ENCODE measurements around the gene MYEF2. TPM values are rescaled to one million over a fixed set of nuclear protein-coding genes. Genes with fewer than 3 reads are reported as not detected.

MYEF2 gene
- total RNA-seq, 4 donors from 2014 or later, result 2.6 to 65.3 (median 35.5) TPM

GRCh38 chr15:48096355-48096786 lies 81.7 kb downstream of the MYEF2 start:
- no peak overlapping the region for H3K4me3 ChIP-seq
- H3K9me3 ChIP-seq, result no peaks in the 10 kb centered on the region
- no peak overlapping the region for H3K27ac ChIP-seq
- TF ChIP-seq POLR2A (IDR thresholded peaks at IDR 0.05) (no peak), CTCF (IDR thresholded peaks at IDR 0.05) (no peak)
- no peaks in the 10 kb centered on the region for H3K4me1 ChIP-seq
- no peaks in the 10 kb centered on the region for H3K36me3 ChIP-seq
- DNase-seq, result no peak
- intact Hi-C loops (cut with DNase I; ENCODE audit: low total_unique reads), result no loop called here
- no peaks in the 10 kb centered on the region for H3K27me3 ChIP-seq

DNA sequence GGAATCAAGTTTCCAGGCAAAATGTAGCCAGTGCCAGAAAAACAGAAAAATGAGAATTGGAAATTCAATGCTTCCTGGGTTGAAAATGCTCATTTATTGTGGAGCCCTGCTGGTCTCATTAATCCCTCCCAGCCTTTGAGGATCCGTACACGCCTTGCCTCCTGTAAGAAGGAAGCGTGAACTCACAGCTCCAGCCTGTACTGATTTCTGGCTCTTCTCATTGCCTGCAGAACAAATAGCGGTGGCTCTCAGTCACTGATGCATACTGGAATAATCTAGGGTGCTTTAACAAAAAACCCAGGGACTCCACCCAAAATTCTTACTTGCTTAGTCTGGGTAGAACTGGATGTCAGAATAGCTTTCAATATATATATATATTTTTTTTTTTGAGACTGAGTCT lies 86.6 kb downstream of the MYEF2 start:
- intact Hi-C loops (cut with DNase I; ENCODE audit: low total_unique reads), result no loop called here
- Histone ChIP-seq H3K4me3 (no peak overlapping the region), H3K27ac (no peak overlapping the region), H3K4me1 (no peaks in the 10 kb centered on the region), H3K9me3 (no peaks in the 10 kb centered on the region), H3K36me3 (no peaks in the 10 kb centered on the region), H3K27me3 (no peaks in the 10 kb centered on the region)
- DNase-seq, result no peak
- TF ChIP-seq CTCF (IDR thresholded peaks at IDR 0.05), result no peak
- TF ChIP-seq POLR2A (IDR thresholded peaks at IDR 0.05), result no peak

DNA sequence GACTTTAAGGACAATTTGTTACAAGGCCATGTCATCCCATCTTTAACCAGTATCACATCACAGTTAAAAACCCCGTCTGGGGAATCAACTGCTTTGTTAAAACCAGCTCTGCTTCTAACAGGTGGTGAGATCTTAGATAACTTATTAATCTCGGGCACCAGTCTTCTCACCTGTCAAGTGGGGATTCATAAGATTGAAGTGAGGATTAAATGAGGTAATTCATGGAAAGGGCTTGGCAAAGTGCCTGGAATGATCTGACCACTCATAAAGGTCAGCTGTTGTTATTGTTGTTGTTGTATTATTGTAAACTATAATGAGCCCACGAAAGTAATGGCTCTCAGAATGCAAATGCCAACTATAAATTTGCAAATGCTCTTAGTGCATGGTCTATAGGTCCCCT lies 87.4 kb downstream of the MYEF2 start:
- Histone ChIP-seq H3K4me1 (no peaks in the 10 kb centered on the region), H3K27ac (no peak overlapping the region), H3K36me3 (no peaks in the 10 kb centered on the region), H3K4me3 (no peak overlapping the region), H3K9me3 (no peaks in the 10 kb centered on the region), H3K27me3 (no peaks in the 10 kb centered on the region)
- no peak for TF ChIP-seq POLR2A (IDR thresholded peaks at IDR 0.05)
- TF ChIP-seq CTCF (IDR thresholded peaks at IDR 0.05), result no peak
- no peak for DNase-seq
- intact Hi-C loops (cut with DNase I; ENCODE audit: low total_unique reads), result no loop called here

DNA sequence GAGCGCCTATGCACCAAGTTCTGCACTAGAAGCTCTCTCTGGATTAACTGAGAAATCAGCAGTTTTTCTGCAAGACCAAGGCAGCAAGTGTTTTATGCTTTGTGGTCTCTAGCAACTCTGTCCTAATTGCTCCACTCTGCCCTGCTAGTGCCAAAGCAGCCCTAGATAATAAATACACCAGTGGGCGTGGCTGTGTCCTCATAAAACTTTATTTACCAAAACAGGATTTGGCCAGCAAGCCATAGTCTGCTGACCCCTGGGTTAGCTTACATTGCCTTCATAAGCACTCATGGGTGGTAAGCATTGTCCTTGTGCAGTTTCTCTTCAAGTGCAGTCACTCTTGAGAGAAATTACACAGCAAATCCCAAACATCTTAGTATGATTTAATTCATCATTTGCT lies 88.0 kb downstream of the MYEF2 start:
- Histone ChIP-seq H3K27me3 (no peaks in the 10 kb centered on the region), H3K36me3 (no peaks in the 10 kb centered on the region), H3K4me1 (no peaks in the 10 kb centered on the region), H3K27ac (no peak overlapping the region), H3K4me3 (no peak overlapping the region), H3K9me3 (no peaks in the 10 kb centered on the region)
- DNase-seq, result no peak
- intact Hi-C loops (cut with DNase I; ENCODE audit: low total_unique reads), result no loop called here
- no peak for TF ChIP-seq CTCF (IDR thresholded peaks at IDR 0.05)
- no peak for TF ChIP-seq POLR2A (IDR thresholded peaks at IDR 0.05)

GRCh38 chr15:48089702-48090101 lies 88.4 kb downstream of the MYEF2 start:
- TF ChIP-seq POLR2A (IDR thresholded peaks at IDR 0.05) (no peak), CTCF (IDR thresholded peaks at IDR 0.05) (no peak)
- Histone ChIP-seq H3K4me1 (no peaks in the 10 kb centered on the region), H3K9me3 (no peaks in the 10 kb centered on the region), H3K27me3 (no peaks in the 10 kb centered on the region), H3K4me3 (no peak overlapping the region), H3K27ac (no peak overlapping the region), H3K36me3 (no peaks in the 10 kb centered on the region)
- intact Hi-C loops (cut with DNase I; ENCODE audit: low total_unique reads), result no loop called here
- no peak for DNase-seq
